ENCODE results near the gene AP2S1.
"Not testable (repeated sequence)": the region's sequence is repeated elsewhere in the genome, so short reads cannot be mapped to it uniquely, and the experiment has no call there.

The AP2S1 gene

DNA sequence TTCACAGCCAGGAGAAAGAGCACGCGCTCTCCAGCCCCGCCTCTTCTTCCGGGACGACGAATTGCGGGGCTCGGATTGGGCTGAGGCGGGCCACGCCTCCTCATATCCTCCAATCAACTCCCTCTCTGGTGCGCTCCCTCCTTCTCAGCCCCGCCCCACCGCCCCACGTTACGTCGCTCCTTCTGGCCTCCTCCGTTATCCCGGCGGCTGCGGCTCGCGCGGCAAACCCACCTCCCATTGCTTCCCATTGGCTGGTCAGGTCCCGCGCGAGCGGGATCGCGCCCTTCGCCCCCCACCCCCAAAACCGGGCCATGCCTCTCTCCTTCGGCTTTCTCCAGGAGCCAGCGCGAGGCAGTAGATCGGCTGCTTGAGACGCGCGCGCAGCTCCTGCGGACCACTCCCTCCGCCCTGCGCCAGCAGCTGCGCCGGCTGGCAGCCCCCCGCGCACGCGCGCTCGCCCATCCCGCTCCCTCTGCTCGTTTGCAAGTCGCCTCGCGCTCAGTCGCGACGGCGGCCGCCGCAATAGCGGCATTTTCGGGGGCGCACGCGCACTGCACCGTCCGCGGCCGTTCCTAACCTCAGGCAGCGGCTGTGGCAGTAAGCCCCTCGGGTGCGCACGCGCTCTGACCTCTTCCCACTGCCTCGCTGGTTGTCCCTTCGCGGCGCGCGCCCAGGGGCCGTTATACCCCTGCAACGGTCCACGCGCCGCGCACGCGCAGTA lies 9.6 kb upstream of the AP2S1 start:
- Histone ChIP-seq H3K9me2 (replicated peaks; ENCODE audit: low read depth, low read length) (no peaks in the 10 kb centered on the region), H2AFZ (ENCODE audit: low read length) (peak overlapping the region; percentile 77), H4K20me1 (ENCODE audit: insufficient read depth, low read length, poor library complexity, severe bottlenecking) (peaks cover 43% of the 10 kb centered on the region), H3K9me3 (ENCODE audit: insufficient read depth, low read depth, low read length) (no peaks in the 10 kb centered on the region), H3K27me3 (ENCODE audit: insufficient read depth, low read length, poor library complexity, severe bottlenecking) (no peaks in the 10 kb centered on the region), H3K4me2 (ENCODE audit: low read depth, low read length, poor library complexity, severe bottlenecking) (peak overlapping the region; percentile 80), H3K4me3 (ENCODE audit: low read length, poor library complexity, severe bottlenecking) (peak overlapping the region; percentile 74), H3K36me3 (ENCODE audit: insufficient read depth, low read length) (no peaks in the 10 kb centered on the region), H3K9ac (ENCODE audit: low read depth, low read length, poor library complexity, severe bottlenecking) (peak overlapping the region; percentile 95), H3K4me1 (ENCODE audit: insufficient read depth, low read length, poor library complexity, severe bottlenecking) (peaks cover 35% of the 10 kb centered on the region), H3K79me2 (ENCODE audit: insufficient read depth, low read length) (peaks cover 48% of the 10 kb centered on the region), H3F3A (ENCODE audit: low read depth) (peaks cover 6% of the 10 kb centered on the region; the same call in 1 of the 2 replicates)
- TF ChIP-seq, protein P1, sequence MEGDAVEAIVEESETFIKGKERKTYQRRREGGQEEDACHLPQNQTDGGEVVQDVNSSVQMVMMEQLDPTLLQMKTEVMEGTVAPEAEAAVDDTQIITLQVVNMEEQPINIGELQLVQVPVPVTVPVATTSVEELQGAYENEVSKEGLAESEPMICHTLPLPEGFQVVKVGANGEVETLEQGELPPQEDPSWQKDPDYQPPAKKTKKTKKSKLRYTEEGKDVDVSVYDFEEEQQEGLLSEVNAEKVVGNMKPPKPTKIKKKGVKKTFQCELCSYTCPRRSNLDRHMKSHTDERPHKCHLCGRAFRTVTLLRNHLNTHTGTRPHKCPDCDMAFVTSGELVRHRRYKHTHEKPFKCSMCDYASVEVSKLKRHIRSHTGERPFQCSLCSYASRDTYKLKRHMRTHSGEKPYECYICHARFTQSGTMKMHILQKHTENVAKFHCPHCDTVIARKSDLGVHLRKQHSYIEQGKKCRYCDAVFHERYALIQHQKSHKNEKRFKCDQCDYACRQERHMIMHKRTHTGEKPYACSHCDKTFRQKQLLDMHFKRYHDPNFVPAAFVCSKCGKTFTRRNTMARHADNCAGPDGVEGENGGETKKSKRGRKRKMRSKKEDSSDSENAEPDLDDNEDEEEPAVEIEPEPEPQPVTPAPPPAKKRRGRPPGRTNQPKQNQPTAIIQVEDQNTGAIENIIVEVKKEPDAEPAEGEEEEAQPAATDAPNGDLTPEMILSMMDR (conservative IDR thresholded peaks at IDR 0.05; ENCODE audit: low read length), result no peak
- TF ChIP-seq EZH2phosphoT487 (IDR thresholded peaks at IDR 0.05; ENCODE audit: borderline replicate concordance), result no peak

DNA sequence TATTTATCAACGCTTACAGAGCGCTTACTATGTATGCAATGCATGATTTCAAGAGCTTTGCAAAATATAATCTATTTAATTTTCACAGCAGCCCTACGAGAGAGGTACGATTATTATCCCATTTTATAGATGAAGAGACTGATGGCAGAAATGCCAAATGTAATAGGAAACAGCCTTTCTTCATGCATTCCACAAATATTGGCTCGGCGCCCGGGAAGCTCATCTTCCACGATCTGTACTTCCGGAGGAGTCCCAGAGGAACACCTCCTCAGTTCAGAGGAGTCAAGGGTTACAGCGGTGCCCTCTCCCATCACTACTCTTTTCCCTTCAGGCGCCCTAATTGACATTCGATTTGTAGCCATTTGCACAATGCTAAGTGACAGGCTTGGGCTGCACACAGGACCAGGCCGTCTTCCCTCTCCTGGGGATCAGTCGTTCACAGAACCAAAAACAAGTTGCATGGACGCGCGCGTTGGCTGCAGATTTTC lies 9.0 kb upstream of the AP2S1 start:
- Histone ChIP-seq H3K79me2 (ENCODE audit: insufficient read depth, low read length) (peaks cover 42% of the 10 kb centered on the region), H3F3A (ENCODE audit: low read depth) (peaks cover 6% of the 10 kb centered on the region; the same call in 1 of the 2 replicates), H4K20me1 (ENCODE audit: insufficient read depth, low read length, poor library complexity, severe bottlenecking) (peaks cover 37% of the 10 kb centered on the region), H3K4me1 (ENCODE audit: insufficient read depth, low read length, poor library complexity, severe bottlenecking) (peaks cover 33% of the 10 kb centered on the region), H3K9me3 (ENCODE audit: insufficient read depth, low read depth, low read length) (no peaks in the 10 kb centered on the region), H3K9me2 (replicated peaks; ENCODE audit: low read depth, low read length) (no peaks in the 10 kb centered on the region), H3K4me3 (ENCODE audit: low read length, poor library complexity, severe bottlenecking) (peak overlapping the region; percentile 74), H3K27me3 (ENCODE audit: insufficient read depth, low read length, poor library complexity, severe bottlenecking) (no peaks in the 10 kb centered on the region), H3K4me2 (ENCODE audit: low read depth, low read length, poor library complexity, severe bottlenecking) (peak overlapping the region; percentile 80), H3K9ac (ENCODE audit: low read depth, low read length, poor library complexity, severe bottlenecking) (peak overlapping the region; percentile 48), H3K36me3 (ENCODE audit: insufficient read depth, low read length) (no peaks in the 10 kb centered on the region), H2AFZ (ENCODE audit: low read length) (peak overlapping the region; percentile 5; the same call in 1 of the 2 replicates)
- TF ChIP-seq, protein P1 (conservative IDR thresholded peaks at IDR 0.05; ENCODE audit: low read length), result no peak
- no peak for TF ChIP-seq EZH2phosphoT487 (IDR thresholded peaks at IDR 0.05; ENCODE audit: borderline replicate concordance)

DNA sequence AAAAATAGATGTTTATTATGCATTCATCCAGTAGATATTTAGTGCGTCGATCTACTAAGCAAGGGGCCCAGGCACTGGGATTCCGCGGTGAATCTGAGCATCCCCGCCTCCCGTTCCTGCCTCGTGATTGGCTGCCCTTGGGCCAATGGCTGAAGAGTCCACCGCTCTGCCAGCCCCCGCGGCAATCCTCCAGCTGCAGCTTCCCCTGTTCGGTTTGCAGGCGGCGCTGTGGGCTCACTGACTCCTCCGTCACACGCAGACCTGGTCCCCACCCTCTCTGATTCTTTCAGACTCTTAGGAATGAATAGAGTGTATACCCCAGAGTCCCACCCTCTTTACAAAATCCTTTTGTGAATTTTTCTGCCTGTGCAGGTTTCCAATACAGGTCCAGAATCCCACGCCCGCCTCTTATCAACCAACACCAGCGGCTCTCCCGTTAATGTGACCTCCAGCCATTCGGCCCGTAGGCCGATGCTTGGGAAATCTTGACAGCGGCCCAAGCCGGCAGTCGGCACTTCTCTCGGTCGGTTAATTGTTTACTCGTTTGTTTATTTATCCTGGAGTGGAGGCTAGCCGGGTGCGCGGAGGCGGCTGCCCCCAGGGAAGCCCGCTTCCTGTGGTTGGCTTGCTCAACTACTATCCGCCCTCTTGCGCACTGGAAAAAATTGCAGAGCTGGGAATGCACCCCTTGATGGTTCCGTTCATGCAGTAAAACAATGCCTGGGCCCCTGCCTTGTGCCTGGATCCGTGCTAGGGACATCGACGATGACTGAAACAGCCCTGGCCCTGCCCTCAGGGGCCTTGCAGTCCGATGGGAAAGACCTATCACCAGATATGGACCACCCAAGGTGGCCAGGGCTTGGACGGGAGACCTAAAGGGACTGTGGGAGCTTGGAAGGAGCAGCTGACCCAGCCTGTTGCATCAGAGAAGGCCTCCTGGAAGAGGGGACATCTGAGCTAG lies 5.7 kb upstream of the AP2S1 start:
- Histone ChIP-seq H3F3A (ENCODE audit: low read depth) (peaks cover 6% of the 10 kb centered on the region; the same call in 1 of the 2 replicates), H3K4me2 (ENCODE audit: low read depth, low read length, poor library complexity, severe bottlenecking) (no peak overlapping the region), H4K20me1 (ENCODE audit: insufficient read depth, low read length, poor library complexity, severe bottlenecking) (peaks cover 4% of the 10 kb centered on the region), H3K9me3 (ENCODE audit: insufficient read depth, low read depth, low read length) (no peaks in the 10 kb centered on the region), H3K9ac (ENCODE audit: low read depth, low read length, poor library complexity, severe bottlenecking) (no peak overlapping the region), H3K4me3 (ENCODE audit: low read length, poor library complexity, severe bottlenecking) (no peak overlapping the region), H3K36me3 (ENCODE audit: insufficient read depth, low read length) (no peaks in the 10 kb centered on the region), H3K27me3 (ENCODE audit: insufficient read depth, low read length, poor library complexity, severe bottlenecking) (no peaks in the 10 kb centered on the region), H2AFZ (ENCODE audit: low read length) (no peak overlapping the region), H3K4me1 (ENCODE audit: insufficient read depth, low read length, poor library complexity, severe bottlenecking) (peaks cover 6% of the 10 kb centered on the region), H3K9me2 (replicated peaks; ENCODE audit: low read depth, low read length) (no peaks in the 10 kb centered on the region), H3K79me2 (ENCODE audit: insufficient read depth, low read length) (peaks cover 8% of the 10 kb centered on the region)
- TF ChIP-seq EZH2phosphoT487 (IDR thresholded peaks at IDR 0.05; ENCODE audit: borderline replicate concordance), result no peak
- TF ChIP-seq, protein P1 (conservative IDR thresholded peaks at IDR 0.05; ENCODE audit: low read length), result peak; percentile 84

DNA sequence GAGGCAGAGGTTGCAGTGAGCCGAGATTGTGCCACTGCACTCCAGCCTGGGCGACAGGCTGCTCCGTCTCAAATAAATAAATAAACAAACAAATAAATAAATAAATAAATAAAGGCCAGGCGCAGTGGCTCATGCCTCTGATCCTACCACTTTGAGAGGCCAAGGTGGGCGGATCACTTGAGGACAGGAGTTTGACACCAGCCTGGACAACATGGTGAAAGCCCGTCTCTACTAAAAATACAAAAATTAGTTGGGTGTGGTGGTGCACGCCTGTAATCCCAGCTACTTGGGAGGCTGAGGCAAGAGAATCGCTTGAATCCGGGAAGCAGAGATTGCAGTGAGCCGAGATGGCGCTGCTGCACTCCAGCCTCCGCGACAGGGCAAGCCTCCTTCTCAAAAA lies 4.1 kb upstream of the AP2S1 start:
- H3K9me3 ChIP-seq (ENCODE audit: insufficient read depth, low read depth, low read length); H3K4me2 ChIP-seq (ENCODE audit: low read depth, low read length, poor library complexity, severe bottlenecking); H3K4me3 ChIP-seq (ENCODE audit: low read length, poor library complexity, severe bottlenecking); H2AFZ ChIP-seq (ENCODE audit: low read length); H4K20me1 ChIP-seq (ENCODE audit: insufficient read depth, low read length, poor library complexity, severe bottlenecking); H3K9me2 ChIP-seq (replicated peaks; ENCODE audit: low read depth, low read length); H3K27me3 ChIP-seq (ENCODE audit: insufficient read depth, low read length, poor library complexity, severe bottlenecking); H3F3A ChIP-seq (ENCODE audit: low read depth); H3K9ac ChIP-seq (ENCODE audit: low read depth, low read length, poor library complexity, severe bottlenecking); H3K36me3 ChIP-seq (ENCODE audit: insufficient read depth, low read length): not testable (repeated sequence)
- peaks cover 15% of the 10 kb centered on the region for H3K79me2 ChIP-seq (ENCODE audit: insufficient read depth, low read length)
- peaks cover 11% of the 10 kb centered on the region for H3K4me1 ChIP-seq (ENCODE audit: insufficient read depth, low read length, poor library complexity, severe bottlenecking)

Data from Loucy (cell line).